Right lobe of liver (tissue), 4 donors: Measurements from ENCODE around the gene DCC.

Experiments
- CTCF ChIP-seq, 4 donors: fragments of 200-600 bp in 3 of 4; fragments of 450-650 bp in 1 of 4; IDR thresholded peaks; one replicate each; pipeline versions ENCODE4 v1.5.1 to v1.8.0; 2016 to 2022; ENCODE audit warnings: antibody characterized with exemption in 4 of 4, mild to moderate bottlenecking in 2 of 4
- POLR2A ChIP-seq: fragments of 450-650 bp; IDR thresholded peaks from one replicate; pipeline ENCODE4 v1.6.1; 2017; ENCODE audit warnings: antibody characterized with exemption, mild to moderate bottlenecking
- donor health status: DM: no; HTN: no; CAD: no.
- donor health status: DM: no; HTN: no; CAD: no.
- donor health status: DM: no; HTN: yes; CAD: no.

- TF ChIP-seq CTCF (IDR thresholded peaks at IDR 0.05) = peak; percentile 19 to 53 (median 30)
- TF ChIP-seq POLR2A = no peak
Observed at GRCh38 chr18:52903857-52904256, 563.9 kb downstream of the DCC start.
